ENCODE measurements around the gene MLLT10.
A peak's percentile ranks its signal among the peaks of the same experiment; 100 is the strongest.

The MLLT10 gene

DNA sequence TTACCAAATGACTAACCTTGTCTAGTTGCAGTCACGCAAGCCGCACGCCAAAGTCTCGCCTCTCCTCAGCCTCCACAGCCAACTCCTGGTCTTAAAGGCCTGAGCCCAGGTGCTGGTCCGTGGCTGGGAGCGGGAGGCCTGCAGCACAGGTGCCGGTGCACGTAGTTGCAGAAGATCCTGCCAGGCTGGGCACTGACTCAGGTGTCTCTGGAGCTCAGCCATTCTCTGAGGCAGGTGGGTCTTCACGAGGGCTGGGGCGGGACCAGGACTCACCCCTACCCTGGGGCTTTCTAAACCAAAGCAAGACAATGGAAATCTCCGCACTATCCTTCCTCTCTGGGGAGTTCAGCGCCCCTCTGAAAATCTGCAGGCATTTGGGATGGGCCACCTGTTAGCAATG lies 216.4 kb downstream of the MLLT10 start:
- H3K36me3 ChIP-seq (ENCODE audit: low read depth): no peaks in the 10 kb centered on the region
- TF ChIP-seq, protein P1, sequence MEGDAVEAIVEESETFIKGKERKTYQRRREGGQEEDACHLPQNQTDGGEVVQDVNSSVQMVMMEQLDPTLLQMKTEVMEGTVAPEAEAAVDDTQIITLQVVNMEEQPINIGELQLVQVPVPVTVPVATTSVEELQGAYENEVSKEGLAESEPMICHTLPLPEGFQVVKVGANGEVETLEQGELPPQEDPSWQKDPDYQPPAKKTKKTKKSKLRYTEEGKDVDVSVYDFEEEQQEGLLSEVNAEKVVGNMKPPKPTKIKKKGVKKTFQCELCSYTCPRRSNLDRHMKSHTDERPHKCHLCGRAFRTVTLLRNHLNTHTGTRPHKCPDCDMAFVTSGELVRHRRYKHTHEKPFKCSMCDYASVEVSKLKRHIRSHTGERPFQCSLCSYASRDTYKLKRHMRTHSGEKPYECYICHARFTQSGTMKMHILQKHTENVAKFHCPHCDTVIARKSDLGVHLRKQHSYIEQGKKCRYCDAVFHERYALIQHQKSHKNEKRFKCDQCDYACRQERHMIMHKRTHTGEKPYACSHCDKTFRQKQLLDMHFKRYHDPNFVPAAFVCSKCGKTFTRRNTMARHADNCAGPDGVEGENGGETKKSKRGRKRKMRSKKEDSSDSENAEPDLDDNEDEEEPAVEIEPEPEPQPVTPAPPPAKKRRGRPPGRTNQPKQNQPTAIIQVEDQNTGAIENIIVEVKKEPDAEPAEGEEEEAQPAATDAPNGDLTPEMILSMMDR (IDR thresholded peaks at IDR 0.05; ENCODE audit: poor library complexity, severe bottlenecking): no peak
- peaks cover 13% of the 10 kb centered on the region for H3K4me1 ChIP-seq (ENCODE audit: insufficient read depth, poor library complexity, severe bottlenecking)
- ATAC-seq (ENCODE audit: low read depth): no peak
- no peaks in the 10 kb centered on the region for H3K27me3 ChIP-seq (ENCODE audit: insufficient read depth, poor library complexity, severe bottlenecking)
- no peak overlapping the region for H3K4me3 ChIP-seq (ENCODE audit: severe bottlenecking)
- no peaks in the 10 kb centered on the region for H3K9me3 ChIP-seq (ENCODE audit: severe bottlenecking)
- H3K27ac ChIP-seq (ENCODE audit: poor library complexity, severe bottlenecking): peak overlapping the region; percentile 7
- DNase-seq (ENCODE audit: low spot score): no peak

DNA sequence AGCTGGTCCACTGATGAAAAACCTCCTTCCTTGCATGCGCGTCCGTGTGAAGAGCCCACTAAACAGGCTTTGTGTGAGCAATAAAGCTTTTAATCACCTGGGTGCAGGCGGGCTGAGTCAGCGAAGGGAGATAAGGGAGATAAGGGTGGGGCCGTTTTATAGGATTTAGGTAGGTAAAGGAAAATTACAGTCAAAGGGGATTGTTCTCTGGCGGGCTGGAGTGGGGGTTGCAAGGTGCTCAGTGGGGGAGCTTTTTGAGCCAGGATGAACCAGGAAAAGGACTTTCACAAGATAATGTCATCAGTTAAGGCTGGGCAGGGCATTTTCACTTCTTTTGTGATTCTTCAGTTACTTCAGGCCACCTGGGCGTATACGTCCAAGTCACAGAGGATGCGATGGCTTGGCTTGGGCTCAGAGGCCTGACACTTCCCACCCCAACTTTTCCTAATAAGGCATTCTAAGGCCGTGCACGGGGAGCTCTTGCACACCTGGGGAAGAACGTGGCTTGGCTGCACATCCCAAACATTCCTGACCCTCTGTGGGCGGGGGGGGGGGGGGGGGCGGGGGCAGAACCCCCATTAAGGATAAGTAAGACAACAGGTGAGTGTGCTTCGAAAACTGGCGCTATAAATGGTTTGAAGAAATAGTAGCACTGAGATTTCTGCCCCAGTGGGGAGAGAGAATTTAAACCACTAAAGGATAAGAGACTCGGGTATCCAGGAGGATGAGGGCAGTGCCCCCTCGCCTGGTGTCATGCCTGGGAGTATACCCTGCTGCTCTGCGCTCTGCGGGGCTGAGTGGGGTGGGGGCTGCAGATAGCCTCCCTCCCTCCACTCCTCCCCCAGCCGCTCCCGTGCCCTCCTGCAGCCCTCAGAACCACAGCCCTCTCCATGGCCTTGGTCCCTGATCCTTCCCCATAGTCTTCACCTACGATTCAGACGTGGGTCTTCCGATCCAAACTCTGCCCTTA lies 217.6 kb downstream of the MLLT10 start:
- Histone ChIP-seq H3K4me3 (ENCODE audit: severe bottlenecking) (no peak overlapping the region), H3K9me3 (ENCODE audit: severe bottlenecking) (no peaks in the 10 kb centered on the region), H3K27me3 (ENCODE audit: insufficient read depth, poor library complexity, severe bottlenecking) (no peaks in the 10 kb centered on the region), H3K27ac (ENCODE audit: poor library complexity, severe bottlenecking) (peak overlapping the region; percentile 7), H3K4me1 (ENCODE audit: insufficient read depth, poor library complexity, severe bottlenecking) (peaks cover 13% of the 10 kb centered on the region), H3K36me3 (ENCODE audit: low read depth) (no peaks in the 10 kb centered on the region)
- ATAC-seq (ENCODE audit: low read depth) (peak; percentile 50), DNase-seq (ENCODE audit: low spot score) (no peak)
- TF ChIP-seq, protein P1 (IDR thresholded peaks at IDR 0.05; ENCODE audit: poor library complexity, severe bottlenecking): no peak

GRCh38 chr10:21753497-21754270 lies 219.7 kb downstream of the MLLT10 start:
- H3K4me1 ChIP-seq (ENCODE audit: insufficient read depth, poor library complexity, severe bottlenecking): peaks cover 13% of the 10 kb centered on the region
- no peaks in the 10 kb centered on the region for H3K27me3 ChIP-seq (ENCODE audit: insufficient read depth, poor library complexity, severe bottlenecking)
- H3K4me3 ChIP-seq (ENCODE audit: severe bottlenecking): no peak overlapping the region
- no peaks in the 10 kb centered on the region for H3K9me3 ChIP-seq (ENCODE audit: severe bottlenecking)
- no peak overlapping the region for H3K27ac ChIP-seq (ENCODE audit: poor library complexity, severe bottlenecking)
- no peak for DNase-seq (ENCODE audit: low spot score)
- H3K36me3 ChIP-seq (ENCODE audit: low read depth): no peaks in the 10 kb centered on the region
- no peak for ATAC-seq (ENCODE audit: low read depth)
- TF ChIP-seq, protein P1 (IDR thresholded peaks at IDR 0.05; ENCODE audit: poor library complexity, severe bottlenecking): no peak

DNA sequence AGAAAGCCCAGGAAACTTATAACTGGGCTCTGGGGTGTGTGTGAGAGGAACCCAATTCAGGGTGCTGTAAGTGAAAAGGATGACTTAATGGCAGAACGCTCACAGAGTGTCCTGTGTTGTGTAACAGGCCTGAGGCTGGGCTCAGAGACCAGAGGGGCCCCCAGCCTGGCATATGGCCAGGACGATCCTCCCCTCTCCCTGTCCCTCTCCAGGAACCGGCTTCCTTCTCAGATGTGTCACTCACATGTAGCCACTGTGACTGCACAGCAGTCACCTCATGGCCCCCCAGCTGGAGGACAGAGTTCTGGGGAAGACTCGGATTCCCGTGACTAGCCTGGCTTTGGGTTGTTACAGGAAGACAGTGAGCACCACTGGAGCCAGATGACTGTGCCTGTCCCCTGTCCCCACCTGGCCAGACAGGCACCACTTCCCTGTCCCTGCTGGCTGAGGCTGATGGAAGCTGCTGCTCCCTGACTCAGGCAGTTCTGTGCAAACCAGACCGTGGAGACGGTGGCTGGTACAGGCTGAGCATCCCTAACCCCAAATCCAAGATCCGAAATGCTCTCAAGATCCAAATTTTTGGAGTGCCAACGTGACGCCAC lies 220.5 kb downstream of the MLLT10 start:
- no peak for ATAC-seq (ENCODE audit: low read depth)
- DNase-seq (ENCODE audit: low spot score): no peak
- TF ChIP-seq, protein P1 (IDR thresholded peaks at IDR 0.05; ENCODE audit: poor library complexity, severe bottlenecking): no peak
- H3K4me1 ChIP-seq (ENCODE audit: insufficient read depth, poor library complexity, severe bottlenecking): peaks cover 10% of the 10 kb centered on the region
- H3K36me3 ChIP-seq (ENCODE audit: low read depth): no peaks in the 10 kb centered on the region
- no peaks in the 10 kb centered on the region for H3K27me3 ChIP-seq (ENCODE audit: insufficient read depth, poor library complexity, severe bottlenecking)
- H3K4me3 ChIP-seq (ENCODE audit: severe bottlenecking): no peak overlapping the region
- H3K9me3 ChIP-seq (ENCODE audit: severe bottlenecking): no peaks in the 10 kb centered on the region
- H3K27ac ChIP-seq (ENCODE audit: poor library complexity, severe bottlenecking): no peak overlapping the region

All from RWPE2 (cell line).